ENCODE measurements around the gene CARD10.

The CARD10 gene, protein sequence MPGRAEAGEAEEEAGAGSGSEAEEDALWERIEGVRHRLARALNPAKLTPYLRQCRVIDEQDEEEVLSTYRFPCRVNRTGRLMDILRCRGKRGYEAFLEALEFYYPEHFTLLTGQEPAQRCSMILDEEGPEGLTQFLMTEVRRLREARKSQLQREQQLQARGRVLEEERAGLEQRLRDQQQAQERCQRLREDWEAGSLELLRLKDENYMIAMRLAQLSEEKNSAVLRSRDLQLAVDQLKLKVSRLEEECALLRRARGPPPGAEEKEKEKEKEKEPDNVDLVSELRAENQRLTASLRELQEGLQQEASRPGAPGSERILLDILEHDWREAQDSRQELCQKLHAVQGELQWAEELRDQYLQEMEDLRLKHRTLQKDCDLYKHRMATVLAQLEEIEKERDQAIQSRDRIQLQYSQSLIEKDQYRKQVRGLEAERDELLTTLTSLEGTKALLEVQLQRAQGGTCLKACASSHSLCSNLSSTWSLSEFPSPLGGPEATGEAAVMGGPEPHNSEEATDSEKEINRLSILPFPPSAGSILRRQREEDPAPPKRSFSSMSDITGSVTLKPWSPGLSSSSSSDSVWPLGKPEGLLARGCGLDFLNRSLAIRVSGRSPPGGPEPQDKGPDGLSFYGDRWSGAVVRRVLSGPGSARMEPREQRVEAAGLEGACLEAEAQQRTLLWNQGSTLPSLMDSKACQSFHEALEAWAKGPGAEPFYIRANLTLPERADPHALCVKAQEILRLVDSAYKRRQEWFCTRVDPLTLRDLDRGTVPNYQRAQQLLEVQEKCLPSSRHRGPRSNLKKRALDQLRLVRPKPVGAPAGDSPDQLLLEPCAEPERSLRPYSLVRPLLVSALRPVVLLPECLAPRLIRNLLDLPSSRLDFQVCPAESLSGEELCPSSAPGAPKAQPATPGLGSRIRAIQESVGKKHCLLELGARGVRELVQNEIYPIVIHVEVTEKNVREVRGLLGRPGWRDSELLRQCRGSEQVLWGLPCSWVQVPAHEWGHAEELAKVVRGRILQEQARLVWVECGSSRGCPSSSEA

DNA sequence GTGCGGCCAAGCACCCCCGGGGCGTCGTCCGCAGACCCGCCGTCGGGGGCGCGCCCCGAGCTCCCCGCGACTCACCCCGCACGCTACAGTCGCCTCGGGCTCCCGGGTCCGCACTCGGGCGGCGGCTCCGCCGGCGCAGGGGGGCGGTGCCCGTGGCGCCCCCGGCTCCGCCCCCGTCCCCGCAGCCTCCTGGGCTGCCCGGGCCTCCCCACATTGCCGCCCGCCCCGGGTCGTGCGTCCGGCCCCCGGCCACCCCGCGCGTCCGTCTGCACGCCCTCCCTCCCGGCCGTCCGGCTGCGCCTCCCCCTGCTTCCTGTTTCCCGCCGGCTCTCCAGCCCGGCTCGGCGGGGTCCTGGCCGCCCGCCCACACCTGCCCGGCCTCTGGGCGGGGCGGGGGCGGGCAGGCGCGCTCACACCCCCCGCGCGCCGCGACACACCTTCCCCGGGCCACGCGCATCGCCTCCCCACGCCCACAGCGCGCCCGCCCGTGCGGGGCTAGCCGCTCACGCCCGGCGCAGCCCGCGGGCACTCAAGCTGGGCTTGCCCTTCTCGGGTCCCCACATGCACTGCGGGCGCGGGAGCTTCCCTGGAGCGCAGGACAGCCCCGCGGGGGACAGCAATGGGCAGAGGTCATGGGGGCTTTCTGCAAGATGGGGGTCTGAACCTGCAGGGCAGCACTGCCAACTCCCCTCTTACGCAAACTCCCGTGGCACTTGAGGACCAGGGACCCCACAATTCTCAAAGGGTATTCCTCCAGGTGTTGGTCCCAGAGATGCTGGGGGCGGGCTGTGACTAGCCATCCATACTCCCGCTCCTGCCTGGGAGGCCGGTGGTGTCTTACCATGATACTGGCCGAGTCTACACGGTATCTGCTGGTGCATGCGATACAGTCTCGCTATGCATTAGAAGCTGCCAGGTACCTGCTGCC lies at the start of gene CARD10:
Gene CARD10, minus strand, starts transcription at position 148 of the 928 bp plus-strand sequence. CDS start 215 bp downstream, outside the sequence.
- no peak for DNase-seq (ENCODE audit: low read depth in 2 of 2)

DNA sequence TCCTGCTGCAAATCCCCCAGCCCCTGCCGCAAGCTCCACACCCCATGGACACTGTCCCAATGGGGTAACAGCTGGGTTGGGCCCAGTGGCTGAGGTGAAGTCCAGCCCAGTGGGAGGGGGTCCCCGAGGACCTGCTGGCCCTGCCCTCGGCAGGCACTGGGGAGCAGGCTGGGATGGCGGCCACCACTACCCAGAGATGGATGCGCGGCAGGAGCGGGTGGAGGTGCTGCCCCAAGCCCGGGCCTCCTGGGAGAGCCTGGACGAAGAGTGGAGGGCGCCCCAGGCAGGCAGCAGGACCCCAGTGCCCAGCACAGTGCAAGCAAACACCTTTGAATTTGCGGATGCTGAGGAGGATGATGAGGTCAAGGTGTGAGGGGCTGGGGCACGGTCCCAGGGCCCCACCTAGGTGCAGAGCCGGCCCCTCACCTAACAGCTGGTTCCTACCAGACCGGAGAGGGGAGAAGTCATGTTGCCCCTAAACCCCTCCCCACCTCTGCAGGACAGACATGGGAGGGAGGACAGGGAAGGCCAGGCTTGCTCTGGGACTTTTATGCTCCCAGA lies 49.3 kb upstream of the CARD10 start:
- DNase-seq (ENCODE audit: low read depth in 2 of 2): no peak

DNA sequence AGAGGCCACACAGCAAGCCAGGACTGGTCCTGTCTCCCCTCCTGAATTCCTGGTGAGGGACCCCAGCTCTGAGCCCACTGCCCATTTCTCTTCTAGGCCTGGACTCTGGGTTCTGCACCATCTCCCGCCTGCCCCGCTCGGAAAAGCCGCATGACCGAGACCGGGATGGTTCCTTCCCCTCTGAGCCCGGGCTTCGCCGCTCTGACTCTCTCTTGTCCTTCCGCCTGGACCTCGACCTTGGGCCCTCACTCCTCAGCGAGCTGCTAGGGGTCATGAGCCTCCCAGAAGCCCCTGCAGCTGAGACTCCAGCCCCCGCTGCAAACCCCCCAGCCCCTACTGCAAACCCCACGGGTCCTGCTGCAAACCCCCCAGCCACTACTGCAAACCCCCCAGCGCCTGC lies 48.8 kb upstream of the CARD10 start:
- DNase-seq (ENCODE audit: low read depth in 2 of 2): no peak

DNA sequence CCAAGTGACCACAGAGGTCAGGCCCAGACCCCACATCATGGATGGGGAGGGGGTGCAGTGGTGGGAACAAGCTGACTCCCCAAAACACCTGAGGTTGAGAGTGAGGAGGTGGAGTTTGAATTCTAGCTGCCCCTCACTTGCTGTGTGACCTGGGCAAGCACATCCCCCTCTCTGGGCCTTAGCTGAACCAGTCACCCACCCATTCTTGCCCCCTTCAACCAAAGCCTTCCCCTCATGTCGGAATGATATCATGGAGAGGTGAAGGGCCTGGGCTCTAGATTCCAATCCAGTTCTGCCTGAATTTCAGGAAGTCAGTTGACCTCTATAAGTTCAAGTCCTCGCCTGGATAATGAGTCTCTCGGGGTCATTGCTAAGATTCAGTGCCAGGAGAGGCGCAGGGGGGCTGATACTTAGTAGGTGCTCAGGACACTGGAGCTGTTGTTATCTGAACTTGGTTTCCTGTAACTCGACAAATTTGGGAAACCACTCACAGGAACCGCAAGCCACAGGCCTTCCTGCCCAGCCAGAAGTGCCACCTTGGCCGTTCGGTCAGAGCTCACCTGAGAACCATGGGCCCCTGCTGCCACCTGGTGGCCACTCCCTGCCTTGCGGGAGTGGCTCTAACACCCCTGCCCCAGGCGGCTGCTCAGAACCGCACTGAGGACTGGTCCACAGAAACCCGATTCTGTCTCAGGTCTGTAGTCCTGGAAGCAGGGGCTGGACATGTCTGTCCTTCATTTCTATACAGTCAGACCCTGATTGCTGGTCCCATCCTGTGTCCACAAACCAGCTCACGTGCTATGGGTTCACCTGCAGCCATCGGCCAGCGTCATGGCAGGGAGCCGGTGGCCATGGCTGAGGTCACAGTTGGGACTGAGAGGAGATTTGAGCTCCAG lies 47.9 kb upstream of the CARD10 start:
- DNase-seq (ENCODE audit: low read depth in 2 of 2): no peak

DNA sequence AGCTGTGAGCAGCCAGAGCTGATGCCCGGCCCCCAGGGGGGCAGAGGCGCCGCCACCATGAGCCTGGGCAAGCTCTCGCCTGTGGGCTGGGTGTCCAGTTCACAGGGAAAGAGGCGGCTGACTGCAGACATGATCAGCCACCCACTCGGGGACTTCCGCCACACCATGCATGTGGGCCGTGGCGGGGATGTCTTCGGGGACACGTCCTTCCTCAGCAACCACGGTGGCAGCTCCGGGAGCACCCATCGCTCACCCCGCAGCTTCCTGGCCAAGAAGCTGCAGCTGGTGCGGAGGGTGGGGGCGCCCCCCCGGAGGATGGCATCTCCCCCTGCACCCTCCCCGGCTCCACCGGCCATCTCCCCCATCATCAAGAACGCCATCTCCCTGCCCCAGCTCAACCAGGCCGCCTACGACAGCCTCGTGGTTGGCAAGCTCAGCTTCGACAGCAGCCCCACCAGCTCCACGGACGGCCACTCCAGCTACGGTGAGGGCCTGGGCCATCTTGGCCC lies 47.2 kb upstream of the CARD10 start:
- DNase-seq (ENCODE audit: low read depth in 2 of 2): no peak

DNA sequence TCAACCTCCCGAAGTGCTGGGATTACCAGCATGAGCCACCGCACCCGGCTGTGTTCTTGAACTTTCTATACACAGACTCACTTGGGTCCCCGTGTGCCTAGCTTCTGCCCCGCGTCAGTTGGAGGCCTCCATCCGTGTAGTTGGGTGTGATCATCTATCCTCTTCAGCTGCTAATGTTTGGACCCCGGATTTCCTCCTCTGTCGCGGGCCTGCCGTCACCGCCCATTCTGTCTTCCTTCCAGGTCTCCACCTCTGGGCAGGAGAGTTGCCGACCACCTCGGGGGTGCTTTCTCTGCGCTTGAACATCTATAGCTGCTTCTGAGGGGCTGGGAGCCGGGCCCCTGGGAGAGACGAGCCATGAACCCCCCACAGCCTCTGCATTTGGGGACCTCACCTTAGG lies 46.6 kb upstream of the CARD10 start:
- no peak for DNase-seq (ENCODE audit: low read depth in 2 of 2)

DNA sequence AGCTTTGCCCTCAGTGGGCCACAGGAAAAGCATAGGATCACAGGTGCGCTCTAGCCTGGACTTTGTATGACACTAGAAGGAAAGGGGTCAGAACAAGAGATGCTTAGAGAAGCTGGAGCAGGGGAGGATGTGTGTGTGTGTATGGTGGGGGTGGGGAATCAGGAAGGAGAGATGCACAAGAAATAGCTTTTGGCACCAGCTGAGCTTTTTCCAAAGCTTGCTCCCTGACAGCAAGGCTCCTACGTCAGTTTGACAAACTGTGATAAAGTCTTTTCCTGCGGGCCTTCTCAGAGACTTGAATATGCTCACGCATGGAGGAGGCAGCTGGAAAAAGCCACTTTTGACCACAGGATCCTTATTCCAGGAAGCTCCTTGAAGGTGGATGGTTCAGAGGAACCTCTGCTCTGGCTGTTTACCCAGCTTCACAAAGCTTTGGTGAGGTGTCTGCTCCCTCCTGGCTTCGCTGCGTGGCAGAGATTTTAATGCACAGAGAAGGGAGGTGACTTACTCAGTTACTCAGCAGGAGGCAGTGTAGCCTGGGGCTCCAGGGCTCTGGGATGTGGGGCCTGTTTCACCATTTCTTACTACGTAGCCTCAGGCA lies 45.0 kb upstream of the CARD10 start:
- DNase-seq (ENCODE audit: low read depth in 2 of 2): no peak

DNA sequence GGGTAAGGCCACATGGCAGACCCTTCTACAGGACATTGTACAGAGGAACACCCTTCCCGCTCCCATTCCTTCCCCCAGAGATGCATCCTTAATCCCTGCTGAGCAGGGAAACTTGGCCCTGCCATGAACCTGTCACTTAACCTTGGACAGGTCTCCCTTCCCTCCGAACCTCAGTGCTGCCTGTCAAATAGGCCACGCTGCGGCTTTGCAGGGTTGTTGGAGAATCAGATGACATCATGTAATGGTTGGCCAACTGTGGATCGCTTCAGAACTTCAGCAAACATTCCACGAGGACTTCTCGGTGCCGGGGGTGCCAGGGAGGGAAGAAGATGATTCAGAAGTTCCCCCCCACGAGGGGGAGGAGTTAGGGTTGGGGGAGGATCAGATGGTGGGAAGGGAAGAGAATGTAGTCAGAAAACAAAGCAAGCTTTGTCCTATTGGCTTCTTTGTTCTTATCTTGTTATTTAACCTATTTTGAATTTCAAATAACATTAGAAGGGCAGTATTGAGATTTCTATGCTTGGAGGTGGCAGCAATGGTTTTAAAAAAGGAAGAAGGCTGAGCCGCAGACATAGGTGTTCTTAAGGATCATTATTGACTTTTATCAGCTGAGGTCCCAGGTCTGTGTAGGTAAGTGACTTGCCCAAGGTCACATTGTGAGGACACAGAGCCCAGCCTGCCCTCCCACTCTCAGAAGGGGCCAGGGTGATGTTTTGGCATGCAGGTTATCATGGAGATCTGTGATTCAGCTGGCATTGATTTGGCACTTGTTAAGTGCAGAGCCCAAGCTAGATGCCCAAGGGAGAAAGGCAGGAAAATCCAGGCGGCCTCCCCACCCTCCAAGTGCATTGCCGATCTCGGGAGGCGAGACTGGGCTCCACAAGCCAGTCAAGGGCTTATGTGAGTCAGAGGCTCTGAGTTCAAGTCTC lies 44.2 kb upstream of the CARD10 start:
- DNase-seq (ENCODE audit: low read depth in 2 of 2): peak; percentile 71 to 73

DNA sequence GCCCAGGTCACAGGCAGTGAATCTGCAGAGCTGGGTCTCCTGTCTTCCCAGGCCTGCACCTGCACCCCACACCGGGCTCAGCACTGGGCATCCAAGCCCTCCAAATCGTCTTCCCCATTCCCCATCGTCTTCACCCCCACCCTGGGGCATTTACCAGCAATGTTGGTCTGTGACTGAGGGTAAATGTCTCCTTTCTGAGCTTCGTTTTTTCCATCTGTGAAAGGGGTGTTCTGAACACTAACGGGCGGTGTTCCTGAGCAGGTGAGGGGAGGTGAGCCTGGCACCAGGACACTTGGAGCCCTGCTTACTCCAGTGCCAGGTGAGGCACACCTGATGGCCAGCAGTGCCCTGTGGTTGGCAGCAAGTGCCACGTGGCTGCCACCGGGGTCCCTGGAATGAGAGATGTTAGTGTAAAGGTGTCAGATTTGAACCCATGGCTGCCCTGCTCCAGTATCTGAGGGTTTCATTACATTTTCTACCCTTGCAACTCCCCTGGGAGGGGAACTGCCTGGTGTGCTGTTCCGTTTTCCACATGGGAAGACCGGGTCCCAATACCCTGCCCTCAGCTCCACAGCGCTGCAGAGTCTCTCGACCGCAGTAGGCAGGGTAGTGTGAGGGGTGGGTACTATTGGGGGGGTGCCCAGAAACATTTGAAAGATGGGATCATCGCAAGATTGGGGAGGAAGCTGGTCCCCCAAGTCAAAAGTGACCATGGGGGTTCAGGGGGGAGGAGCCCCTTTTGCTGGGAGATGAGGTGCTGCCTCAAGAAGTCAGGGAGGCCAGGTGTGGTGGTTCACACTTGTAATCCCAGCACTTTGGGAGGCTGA lies 43.0 kb upstream of the CARD10 start:
- DNase-seq (ENCODE audit: low read depth in 2 of 2): no peak

DNA sequence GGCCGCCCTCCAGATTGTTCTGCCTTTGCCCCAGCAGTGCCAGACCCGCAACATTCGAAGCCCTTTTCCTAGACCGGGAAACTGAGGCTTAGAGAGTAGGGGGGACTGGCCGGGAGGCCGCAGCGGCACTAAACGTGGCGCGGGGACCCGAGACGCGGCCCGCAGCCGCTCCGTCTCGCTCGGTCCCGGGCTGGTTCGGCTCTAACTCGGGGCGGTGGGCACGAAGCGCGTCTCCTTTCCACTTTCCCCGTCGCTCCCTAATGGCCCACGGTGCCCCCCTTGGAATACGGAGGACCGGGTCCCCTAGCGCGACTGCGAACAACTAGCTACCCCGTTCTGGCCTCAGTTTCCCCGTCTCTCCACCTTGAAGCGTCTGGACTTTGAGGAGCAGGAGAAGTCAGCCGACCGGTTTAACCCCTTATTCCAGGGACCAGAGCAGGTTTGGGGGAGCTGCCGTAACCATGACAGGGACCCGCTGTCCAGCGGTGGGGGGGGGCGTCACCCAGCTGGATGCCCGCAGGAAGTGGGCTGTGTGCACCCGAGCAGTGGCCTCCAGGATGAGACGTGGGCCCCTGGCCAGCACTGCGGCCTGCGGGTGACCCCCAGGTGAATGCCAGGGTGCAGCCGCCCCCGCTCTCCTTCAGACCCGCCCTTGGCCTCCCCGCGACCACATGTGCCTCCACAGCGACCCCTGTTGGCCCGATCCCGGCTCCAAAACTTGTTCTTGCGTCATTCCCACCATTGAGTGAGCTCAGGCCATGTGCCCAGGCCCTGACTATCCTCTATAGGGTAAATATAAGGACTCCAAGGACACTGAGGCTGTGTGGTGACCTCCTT lies 42.2 kb upstream of the CARD10 start:
- DNase-seq (ENCODE audit: low read depth in 2 of 2): peak; percentile 69 to 73

DNA sequence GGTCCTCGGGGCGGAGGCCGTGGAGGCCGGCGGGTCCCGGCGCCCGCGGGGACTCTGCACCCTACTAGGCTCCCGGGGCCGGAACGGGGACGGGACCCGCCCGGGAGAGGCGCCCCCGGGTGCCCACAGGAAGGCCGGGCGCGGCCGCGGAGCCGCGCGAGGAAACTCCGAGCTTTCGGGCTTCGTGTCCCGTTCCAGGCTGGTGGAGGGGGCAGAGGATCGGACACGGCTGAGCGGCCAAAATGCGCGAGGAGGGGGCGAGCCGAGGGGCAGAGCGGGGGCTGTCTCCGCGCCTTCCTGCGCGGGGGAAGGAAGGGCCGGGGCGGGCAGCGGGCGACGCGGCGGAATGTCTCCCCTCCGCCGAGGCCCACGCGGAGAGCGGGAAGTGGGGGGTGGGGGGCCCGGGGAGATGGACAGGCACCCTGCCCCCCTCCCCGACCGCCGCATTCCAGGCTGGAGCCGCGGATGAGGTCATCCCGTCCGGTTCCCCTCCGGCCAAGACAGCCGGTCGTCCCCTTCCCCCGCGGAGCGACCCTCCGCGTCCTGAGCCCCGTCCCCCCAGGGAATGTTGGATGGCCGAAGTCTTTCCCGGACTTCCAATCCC lies 41.5 kb upstream of the CARD10 start:
- no peak for DNase-seq (ENCODE audit: low read depth in 2 of 2)

DNA sequence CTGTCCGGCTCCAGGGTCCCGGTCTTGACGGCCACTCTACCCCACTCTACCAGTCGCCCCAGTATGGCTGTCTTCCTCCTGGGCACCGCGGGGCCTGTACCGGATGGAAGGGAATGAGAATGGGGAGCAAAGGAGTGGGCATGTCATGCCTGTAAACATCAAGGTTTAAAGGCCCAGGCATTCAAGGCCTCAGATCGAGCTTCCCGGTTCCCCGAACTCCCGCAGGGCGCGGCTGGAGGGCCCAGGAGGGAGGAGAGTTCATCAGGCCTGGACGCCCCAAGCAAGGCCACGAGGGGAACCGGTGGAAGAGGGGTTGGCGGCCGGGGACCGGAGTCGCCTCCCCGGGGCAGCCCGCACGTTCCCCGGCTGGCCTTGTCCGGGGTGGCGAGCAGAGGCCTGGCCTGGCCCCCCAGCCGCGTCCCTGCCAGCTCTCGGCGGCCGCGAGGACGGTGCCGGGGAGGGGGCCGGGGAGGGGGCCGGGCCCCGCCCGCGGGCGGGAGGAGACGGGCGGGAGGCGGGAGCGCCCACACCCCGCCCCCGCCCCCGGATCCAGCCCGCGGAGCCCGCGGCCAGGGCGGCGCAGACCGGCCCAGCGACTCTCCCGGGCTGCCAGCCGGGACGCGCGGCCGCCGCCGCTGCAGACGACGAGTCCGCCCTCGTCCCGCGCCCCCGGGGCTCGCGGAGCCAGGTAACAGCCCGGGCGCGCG lies 40.8 kb upstream of the CARD10 start, which contains the start of gene CDC42EP1:
Gene CDC42EP1, plus strand, starts transcription at position 580 of the 707 bp plus-strand sequence. CDS start 5,870 bp downstream, outside the sequence.
- DNase-seq (ENCODE audit: low read depth in 2 of 2): peak in 1 of 2 experiments; percentile 16

DNA sequence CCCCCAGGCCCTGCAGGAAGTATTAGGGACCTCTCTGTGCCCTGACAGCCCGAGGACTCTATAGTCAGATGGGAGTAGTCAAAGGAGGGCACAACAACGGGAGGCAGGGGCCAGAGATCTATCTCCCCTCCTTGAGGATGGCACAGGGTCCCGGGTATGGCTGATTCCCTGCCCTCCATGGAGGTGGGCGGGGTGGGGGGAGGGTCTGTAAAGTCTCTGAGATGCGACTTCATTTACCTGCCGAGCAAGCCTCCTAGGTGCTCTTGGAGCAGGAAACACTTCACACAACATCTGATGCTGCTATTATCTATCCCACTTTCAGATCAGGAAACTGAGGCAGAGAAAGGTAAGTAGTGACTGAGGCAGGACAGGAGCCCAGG lies 40.3 kb upstream of the CARD10 start:
- no peak for DNase-seq (ENCODE audit: low read depth in 2 of 2)

DNA sequence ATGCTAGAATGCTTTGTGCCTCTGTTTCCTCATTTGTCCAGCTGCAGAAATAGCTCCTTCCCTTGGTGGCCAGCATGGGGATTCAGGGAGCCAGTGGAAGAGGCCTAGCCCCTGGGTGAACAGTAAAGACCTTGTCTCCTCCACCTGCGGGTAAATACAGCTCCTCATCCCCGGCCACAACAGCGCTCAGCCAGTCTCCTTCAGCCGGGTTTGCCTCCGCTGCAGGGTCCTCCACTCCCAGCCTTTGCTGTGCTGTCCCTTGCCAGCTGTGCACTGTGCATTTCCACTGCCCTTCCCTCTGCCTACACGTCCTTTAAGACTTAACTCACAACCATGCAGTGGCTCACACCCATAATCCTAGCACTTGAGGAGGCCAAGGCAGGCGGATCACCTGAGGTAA lies 39.6 kb upstream of the CARD10 start:
- DNase-seq (ENCODE audit: low read depth in 2 of 2): no peak

DNA sequence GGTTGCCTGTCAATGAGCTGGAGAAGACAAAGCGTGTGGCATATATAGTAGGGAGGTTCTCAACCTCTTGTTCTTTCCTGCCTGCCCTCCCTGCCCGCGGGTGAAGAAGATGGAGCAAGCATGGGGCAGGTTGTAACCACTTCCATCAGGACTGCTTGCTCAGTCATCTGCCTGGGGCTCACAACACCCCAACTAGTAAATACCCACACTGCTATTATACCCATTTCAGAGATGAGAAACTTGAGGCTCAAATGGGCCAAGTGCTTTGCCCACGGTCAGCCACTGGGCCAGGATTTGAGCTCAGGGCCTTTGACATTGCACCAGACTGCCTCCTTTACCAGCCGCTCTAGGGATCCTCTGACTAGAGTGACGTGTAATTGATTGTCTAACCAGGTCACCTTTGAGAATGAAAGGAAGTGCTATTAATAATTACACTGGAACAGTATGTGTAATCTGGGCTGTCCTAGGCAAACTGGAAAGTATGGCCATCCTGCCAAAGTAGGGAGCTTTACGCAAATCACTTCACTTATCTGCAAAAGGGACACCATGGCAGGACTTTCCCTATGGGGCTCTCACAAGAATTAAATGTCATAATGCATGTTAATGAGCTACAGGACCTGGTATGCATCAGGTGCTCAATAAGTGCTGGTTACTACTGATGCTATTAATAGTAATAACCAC lies 38.2 kb upstream of the CARD10 start:
- DNase-seq (ENCODE audit: low read depth in 2 of 2): no peak
